K562 (cell line): ENCODE results near the gene C1QTNF12. TPM values are rescaled to one million over a fixed set of nuclear protein-coding genes. Genes with fewer than 3 reads are reported as not detected.

ENCODE experiments used
- ARID4B ChIP-seq: sonication (generic); formaldehyde crosslinking; IDR thresholded peaks from 2 replicates; pipeline ENCODE4 v1.8.0; 2022; ENCODE audit warnings: mild to moderate bottlenecking, missing genetic modification reagents
- polyA plus RNA-seq, 8 experiments: library from polyadenylated mRNA; depleted of rRNA in 4 of 8; stranded (reverse) in 5 of 8; unstranded in 3 of 8; fragments of >200 nt; fragmentation: Nextera tagmentation in 2 of 8; fragmentation: Illumina TruSeq in 1 of 8; extraction: Ambion mirVana in 2 of 8; extraction: Trizol in 1 of 8; gene quantifications; 2 replicates each; pipeline versions ENCODE4 v1.2.1 to v1.2.3, GENCODE V29; 2011 to 2014; ENCODE audit warnings: inconsistent platforms in 1 of 8, missing spikeins in 1 of 8
- total RNA-seq, 7 experiments: library from RNA; depleted of rRNA in 6 of 7; stranded (reverse); fragments of >200 nt in 6 of 7; fragmentation: Illumina TruSeq in 2 of 7; extraction: Trizol in 2 of 7; gene quantifications; 2 replicates each; pipeline versions ENCODE4 v1.2.1 to v1.2.3, GENCODE V29; 2011 to 2021; ENCODE audit warnings: low replicate concordance in 1 of 7
- TF ChIP-seq, protein P1 (sequence below): sonication (generic); formaldehyde crosslinking; IDR thresholded peaks from 2 replicates; pipeline ENCODE4 v1.9.0; 2022; ENCODE audit warnings: mild to moderate bottlenecking, missing genetic modification reagents

C1QTNF12 gene
- total and polyA plus RNA-seq, 9 of the 15 experiments (the other 6 are each of a cell fraction or from before 2014, with no cell fraction given) = 0.11 to 4.3 (median 0.93) TPM; not detected in 3

- no peak for TF ChIP-seq ARID4B (CRISPR knock-in tag)
- TF ChIP-seq, protein P1, sequence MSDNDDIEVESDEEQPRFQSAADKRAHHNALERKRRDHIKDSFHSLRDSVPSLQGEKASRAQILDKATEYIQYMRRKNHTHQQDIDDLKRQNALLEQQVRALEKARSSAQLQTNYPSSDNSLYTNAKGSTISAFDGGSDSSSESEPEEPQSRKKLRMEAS (CRISPR knock-in tag) = peak; percentile 28; the same call in 1 of the 2 replicates
Measured at GRCh38 chr1:1203561-1204424, 42.7 kb downstream of the C1QTNF12 start (continued).
